ENCODE results near the gene COX8C.

COX8C gene

DNA sequence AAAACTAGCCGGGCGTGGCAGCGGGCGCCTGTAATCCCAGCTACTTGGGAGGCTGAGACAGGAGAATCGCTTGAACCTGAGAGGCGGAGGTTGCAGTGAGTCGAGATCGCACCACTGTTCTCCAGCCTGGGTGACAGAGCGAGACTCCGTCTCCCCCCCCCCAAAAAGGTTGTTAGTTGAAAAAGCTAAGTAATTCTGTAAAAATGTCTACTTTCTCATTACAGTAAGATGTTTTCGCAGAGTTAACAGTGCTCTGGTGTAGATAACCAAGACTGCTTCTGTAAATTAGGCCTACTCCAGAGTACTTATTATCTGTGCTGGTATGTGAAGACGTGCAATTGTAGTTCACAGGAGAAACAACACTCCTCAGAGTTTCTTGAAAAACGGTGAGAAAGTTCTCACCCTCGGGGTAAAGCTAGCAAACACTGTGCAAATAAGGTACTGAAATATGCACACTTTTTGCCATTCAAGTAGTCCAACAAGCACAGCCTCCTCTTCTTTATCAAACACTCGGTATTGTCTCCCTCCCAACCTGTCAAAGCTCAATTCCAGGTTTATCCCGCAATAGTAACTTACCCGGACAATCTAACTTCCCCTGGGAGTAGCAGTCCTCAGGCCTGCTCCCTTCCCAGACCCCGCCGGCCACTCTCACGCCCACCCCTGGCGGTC, 15.1 kb upstream of the COX8C start:
- Histone ChIP-seq H3K4me3 (ENCODE audit: insufficient read depth, low read depth, low read length, poor library complexity, severe bottlenecking) (peak overlapping the region; percentile 82), H3K27ac (ENCODE audit: insufficient read depth, low read length, poor library complexity, severe bottlenecking) (peak overlapping the region; percentile 82), H3K36me3 (ENCODE audit: control insufficient read depth, insufficient read depth, low read length) (no peaks in the 10 kb centered on the region), H3K27me3 (replicated peaks; ENCODE audit: control insufficient read depth, insufficient read depth, low read length, poor library complexity, severe bottlenecking) (no peaks in the 10 kb centered on the region), H3K4me1 (ENCODE audit: control insufficient read depth, insufficient read depth, low read length, poor library complexity, severe bottlenecking) (peaks cover 3% of the 10 kb centered on the region), H3K9me3 (ENCODE audit: control insufficient read depth, low read length) (no peaks in the 10 kb centered on the region)
- no peak for DNase-seq

DNA sequence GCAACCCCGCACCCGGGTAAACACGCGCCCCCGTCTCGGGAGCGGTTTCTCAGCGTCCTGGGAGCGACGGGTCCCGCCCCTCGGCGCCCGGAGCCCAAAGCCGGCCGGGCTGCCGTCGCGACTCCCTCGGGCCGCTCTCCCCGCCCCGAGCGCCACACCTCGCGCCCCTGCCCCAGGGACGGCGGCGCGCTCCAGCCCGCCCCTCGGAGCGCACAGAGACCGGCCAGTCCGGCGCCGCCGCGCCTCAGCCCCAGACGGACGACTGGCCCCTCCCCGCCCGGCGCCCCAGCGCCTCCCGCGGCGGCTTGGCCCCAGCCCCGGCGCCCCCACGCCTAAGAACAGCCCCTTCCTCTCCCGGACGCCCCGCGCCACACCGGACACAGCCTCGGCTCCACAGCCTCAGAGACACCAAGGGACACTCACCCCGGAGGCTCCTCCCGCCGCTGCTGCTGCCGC, 14.6 kb upstream of the COX8C start:
- Histone ChIP-seq H3K36me3 (ENCODE audit: control insufficient read depth, insufficient read depth, low read length) (no peaks in the 10 kb centered on the region), H3K4me3 (ENCODE audit: insufficient read depth, low read depth, low read length, poor library complexity, severe bottlenecking) (peak overlapping the region; percentile 82), H3K9me3 (ENCODE audit: control insufficient read depth, low read length) (no peaks in the 10 kb centered on the region), H3K27me3 (replicated peaks; ENCODE audit: control insufficient read depth, insufficient read depth, low read length, poor library complexity, severe bottlenecking) (no peaks in the 10 kb centered on the region), H3K4me1 (ENCODE audit: control insufficient read depth, insufficient read depth, low read length, poor library complexity, severe bottlenecking) (peaks cover 3% of the 10 kb centered on the region), H3K27ac (ENCODE audit: insufficient read depth, low read length, poor library complexity, severe bottlenecking) (peak overlapping the region; percentile 82)
- DNase-seq, result peak in 1 of 3 donors; percentile 1

DNA sequence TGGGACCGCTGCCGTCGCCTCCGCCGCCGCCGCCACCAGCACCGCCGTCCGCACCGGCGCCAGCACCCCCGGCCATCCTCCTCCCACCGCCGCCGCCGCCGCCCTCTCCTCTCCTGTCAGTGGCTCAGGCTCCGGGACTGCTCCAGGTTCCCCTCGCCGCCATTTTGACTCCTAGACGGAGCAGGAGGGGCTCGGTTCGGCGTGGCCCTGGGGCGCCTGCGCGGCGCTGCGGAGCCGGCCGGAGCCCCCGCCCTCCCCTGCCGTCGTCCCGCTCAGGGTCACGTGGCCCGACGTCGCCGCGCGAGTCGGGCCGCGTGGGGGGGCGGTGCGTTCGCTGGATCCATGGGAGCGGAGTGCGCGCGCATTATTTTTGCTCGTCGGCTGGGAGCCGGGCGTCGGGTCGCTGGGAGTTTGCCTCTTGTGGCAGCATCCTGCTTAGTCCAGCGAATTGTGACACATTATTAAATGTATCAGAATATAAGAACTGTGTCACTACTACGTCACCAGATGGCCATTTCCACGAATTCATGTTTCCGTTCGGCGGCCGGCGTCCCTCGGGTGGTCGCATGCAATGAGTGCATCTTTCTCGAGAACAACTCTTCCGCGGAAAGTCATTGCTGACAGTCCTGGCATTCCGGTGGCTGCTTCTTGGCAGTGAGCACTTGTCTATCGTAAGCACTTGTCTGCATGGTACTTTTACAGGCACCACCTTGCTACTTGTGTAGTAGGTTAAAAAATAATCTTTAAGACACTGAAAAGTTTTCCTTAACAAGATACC, 13.9 kb upstream of the COX8C start, which contains the start of gene BTBD7:
Gene BTBD7 (minus strand): TSS at position 184 of the 778 bp plus-strand sequence. CDS start 36,985 bp downstream, outside the sequence.
- Histone ChIP-seq H3K4me3 (ENCODE audit: insufficient read depth, low read depth, low read length, poor library complexity, severe bottlenecking) (peak within 1 kb of the TSS; percentile 82), H3K27me3 (replicated peaks; ENCODE audit: control insufficient read depth, insufficient read depth, low read length, poor library complexity, severe bottlenecking) (no peaks in the 10 kb centered on the region), H3K27ac (ENCODE audit: insufficient read depth, low read length, poor library complexity, severe bottlenecking) (peak within 1 kb of the TSS; percentile 82), H3K4me1 (ENCODE audit: control insufficient read depth, insufficient read depth, low read length, poor library complexity, severe bottlenecking) (peaks cover 3% of the 10 kb centered on the region), H3K9me3 (ENCODE audit: control insufficient read depth, low read length) (no peaks in the 10 kb centered on the region), H3K36me3 (ENCODE audit: control insufficient read depth, insufficient read depth, low read length) (no peaks in the 10 kb centered on the region)
- peak; percentile 87 to 93 (median 92) for DNase-seq

DNA sequence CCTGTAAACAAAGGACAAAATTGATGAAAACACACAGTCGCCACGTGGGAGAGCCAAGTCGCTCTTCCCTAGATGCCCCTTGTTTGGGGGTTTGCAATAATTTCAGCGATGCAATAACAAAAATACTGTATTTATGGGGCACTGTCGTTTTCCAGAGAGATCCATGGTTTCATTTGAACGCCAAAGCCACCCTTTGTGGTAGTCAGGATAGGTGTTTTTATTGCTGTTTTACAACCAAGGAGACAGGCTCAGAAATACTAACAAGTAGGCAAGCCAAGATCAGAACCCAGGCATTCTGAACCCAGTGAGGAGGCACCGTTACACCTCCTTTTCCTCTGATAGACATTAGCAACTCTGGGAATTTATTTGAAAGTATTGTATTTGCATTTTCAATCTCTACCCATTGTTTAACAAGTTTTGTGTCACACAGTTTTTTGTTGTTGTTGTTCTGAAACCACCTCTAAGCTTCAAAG, 13.3 kb upstream of the COX8C start:
- H3K4me1 ChIP-seq (ENCODE audit: control insufficient read depth, insufficient read depth, low read length, poor library complexity, severe bottlenecking), result peaks cover 3% of the 10 kb centered on the region
- no peaks in the 10 kb centered on the region for H3K36me3 ChIP-seq (ENCODE audit: control insufficient read depth, insufficient read depth, low read length)
- no peaks in the 10 kb centered on the region for H3K9me3 ChIP-seq (ENCODE audit: control insufficient read depth, low read length)
- DNase-seq, result no peak
- H3K27me3 ChIP-seq (replicated peaks; ENCODE audit: control insufficient read depth, insufficient read depth, low read length, poor library complexity, severe bottlenecking), result no peaks in the 10 kb centered on the region
- H3K27ac ChIP-seq (ENCODE audit: insufficient read depth, low read length, poor library complexity, severe bottlenecking), result peak overlapping the region; percentile 82
- peak overlapping the region; percentile 82 for H3K4me3 ChIP-seq (ENCODE audit: insufficient read depth, low read depth, low read length, poor library complexity, severe bottlenecking)

DNA sequence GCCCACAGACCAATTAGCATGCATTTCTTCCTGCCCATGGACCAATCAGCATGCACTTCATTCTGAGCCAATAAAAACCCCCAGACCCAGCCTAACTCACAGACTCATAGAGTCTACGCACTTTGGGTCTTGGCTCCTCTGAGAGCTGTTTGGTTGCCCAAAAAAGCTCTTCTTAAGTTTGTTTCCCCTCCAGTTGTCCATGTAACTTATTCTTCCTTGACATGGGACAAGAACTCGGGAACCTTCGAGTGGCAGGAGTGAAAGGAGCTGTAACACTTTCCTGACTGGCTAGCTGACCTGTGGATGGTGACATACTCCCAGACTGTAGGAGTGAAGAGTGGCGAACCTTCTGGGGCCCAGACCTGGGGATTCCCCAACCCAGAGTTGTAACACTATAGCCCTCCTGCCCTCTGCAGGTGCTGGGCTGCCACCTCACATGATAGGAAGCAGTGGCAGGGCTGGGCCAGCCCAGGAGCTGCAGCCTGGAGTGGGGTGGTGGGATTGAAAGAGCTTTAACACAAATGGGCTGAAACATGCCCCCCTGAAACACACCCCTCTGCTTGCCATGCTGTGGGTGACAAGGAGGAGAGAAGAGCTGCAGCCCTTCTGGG, 9.7 kb upstream of the COX8C start:
- peaks cover 3% of the 10 kb centered on the region for H3K4me1 ChIP-seq (ENCODE audit: control insufficient read depth, insufficient read depth, low read length, poor library complexity, severe bottlenecking)
- no peak for DNase-seq
- no peaks in the 10 kb centered on the region for H3K9me3 ChIP-seq (ENCODE audit: control insufficient read depth, low read length)

DNA sequence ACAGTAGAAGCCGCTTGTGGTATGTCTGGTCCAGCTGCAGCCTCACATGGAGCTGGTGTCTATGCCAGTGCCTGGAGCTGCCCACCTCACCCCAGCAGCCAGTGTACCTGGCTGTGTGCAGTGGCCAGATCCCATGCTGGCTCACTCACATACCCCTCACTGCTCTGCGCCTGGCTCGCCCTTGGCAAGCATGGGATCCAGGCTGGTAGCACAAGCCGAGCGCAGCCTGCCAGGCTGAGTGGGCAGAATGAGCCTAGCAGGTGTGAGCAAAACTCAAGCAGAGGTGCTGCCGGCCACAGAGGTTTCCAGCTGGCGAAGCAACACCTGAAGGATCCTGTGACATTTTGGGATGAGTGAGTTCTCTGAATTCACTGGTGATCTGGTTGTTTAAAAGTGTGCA, 9.1 kb upstream of the COX8C start:
- H3K4me3 ChIP-seq (ENCODE audit: insufficient read depth, low read depth, low read length, poor library complexity, severe bottlenecking), result no peak overlapping the region
- no peaks in the 10 kb centered on the region for H3K27me3 ChIP-seq (replicated peaks; ENCODE audit: control insufficient read depth, insufficient read depth, low read length, poor library complexity, severe bottlenecking)
- H3K9me3 ChIP-seq (ENCODE audit: control insufficient read depth, low read length), result no peaks in the 10 kb centered on the region
- H3K36me3 ChIP-seq (ENCODE audit: control insufficient read depth, insufficient read depth, low read length), result no peaks in the 10 kb centered on the region
- DNase-seq, result no peak
- peaks cover 3% of the 10 kb centered on the region for H3K4me1 ChIP-seq (ENCODE audit: control insufficient read depth, insufficient read depth, low read length, poor library complexity, severe bottlenecking)
- H3K27ac ChIP-seq (ENCODE audit: insufficient read depth, low read length, poor library complexity, severe bottlenecking), result no peak overlapping the region

More for the DNA sequence above, 9.7 kb upstream of the COX8C start:
- Histone ChIP-seq H3K27me3 (replicated peaks; ENCODE audit: control insufficient read depth, insufficient read depth, low read length, poor library complexity, severe bottlenecking) (no peaks in the 10 kb centered on the region), H3K36me3 (ENCODE audit: control insufficient read depth, insufficient read depth, low read length) (no peaks in the 10 kb centered on the region), H3K4me3 (ENCODE audit: insufficient read depth, low read depth, low read length, poor library complexity, severe bottlenecking) (no peak overlapping the region), H3K27ac (ENCODE audit: insufficient read depth, low read length, poor library complexity, severe bottlenecking) (no peak overlapping the region)

DNA sequence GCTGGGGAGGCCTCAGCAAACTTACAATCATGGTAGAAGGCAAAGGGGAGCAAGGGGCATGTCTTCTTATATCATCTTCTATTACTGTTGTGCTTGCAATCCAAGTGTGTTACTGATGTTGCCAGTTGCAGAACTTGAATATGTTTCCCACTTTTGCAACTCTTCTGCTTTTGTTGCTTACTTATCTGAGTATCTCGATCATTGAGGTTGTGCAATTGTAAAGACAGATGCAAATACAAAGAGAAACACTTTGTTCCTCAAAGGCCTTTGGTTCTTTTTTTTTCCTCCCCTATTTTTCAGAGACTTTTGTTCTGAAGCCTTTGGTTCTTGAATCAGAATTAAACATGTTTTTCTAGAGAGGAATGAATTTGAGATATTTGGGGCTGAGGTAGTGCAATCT, 3.7 kb upstream of the COX8C start:
- Histone ChIP-seq H3K4me1 (ENCODE audit: control insufficient read depth, insufficient read depth, low read length, poor library complexity, severe bottlenecking) (no peaks in the 10 kb centered on the region), H3K27ac (ENCODE audit: insufficient read depth, low read length, poor library complexity, severe bottlenecking) (no peak overlapping the region), H3K27me3 (replicated peaks; ENCODE audit: control insufficient read depth, insufficient read depth, low read length, poor library complexity, severe bottlenecking) (no peaks in the 10 kb centered on the region), H3K4me3 (ENCODE audit: insufficient read depth, low read depth, low read length, poor library complexity, severe bottlenecking) (no peak overlapping the region), H3K9me3 (ENCODE audit: control insufficient read depth, low read length) (no peaks in the 10 kb centered on the region), H3K36me3 (ENCODE audit: control insufficient read depth, insufficient read depth, low read length) (no peaks in the 10 kb centered on the region)
- DNase-seq, result no peak

DNA sequence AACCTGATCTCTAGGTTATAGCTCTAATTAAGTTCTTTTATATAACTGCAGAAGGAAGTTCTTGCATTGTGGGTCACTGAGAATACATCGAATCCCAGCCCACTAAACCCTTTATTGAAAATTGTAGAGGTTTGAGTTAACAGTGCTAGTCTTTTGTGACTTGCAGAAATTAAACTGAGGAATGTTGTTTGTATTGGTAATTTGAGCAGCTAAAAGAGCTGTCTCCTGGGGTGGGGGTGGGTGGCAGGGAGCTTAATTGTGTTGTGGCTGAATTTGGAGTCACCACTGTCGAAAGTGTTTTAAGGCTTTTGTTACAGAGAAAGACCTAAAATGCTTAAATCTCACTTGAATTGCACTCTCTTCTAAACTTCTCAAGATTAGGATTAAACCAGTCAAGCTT, 3.2 kb upstream of the COX8C start:
- Histone ChIP-seq H3K36me3 (ENCODE audit: control insufficient read depth, insufficient read depth, low read length) (no peaks in the 10 kb centered on the region), H3K4me1 (ENCODE audit: control insufficient read depth, insufficient read depth, low read length, poor library complexity, severe bottlenecking) (no peaks in the 10 kb centered on the region), H3K9me3 (ENCODE audit: control insufficient read depth, low read length) (no peaks in the 10 kb centered on the region), H3K27ac (ENCODE audit: insufficient read depth, low read length, poor library complexity, severe bottlenecking) (no peak overlapping the region), H3K27me3 (replicated peaks; ENCODE audit: control insufficient read depth, insufficient read depth, low read length, poor library complexity, severe bottlenecking) (no peaks in the 10 kb centered on the region), H3K4me3 (ENCODE audit: insufficient read depth, low read depth, low read length, poor library complexity, severe bottlenecking) (no peak overlapping the region)
- DNase-seq, result no peak

DNA sequence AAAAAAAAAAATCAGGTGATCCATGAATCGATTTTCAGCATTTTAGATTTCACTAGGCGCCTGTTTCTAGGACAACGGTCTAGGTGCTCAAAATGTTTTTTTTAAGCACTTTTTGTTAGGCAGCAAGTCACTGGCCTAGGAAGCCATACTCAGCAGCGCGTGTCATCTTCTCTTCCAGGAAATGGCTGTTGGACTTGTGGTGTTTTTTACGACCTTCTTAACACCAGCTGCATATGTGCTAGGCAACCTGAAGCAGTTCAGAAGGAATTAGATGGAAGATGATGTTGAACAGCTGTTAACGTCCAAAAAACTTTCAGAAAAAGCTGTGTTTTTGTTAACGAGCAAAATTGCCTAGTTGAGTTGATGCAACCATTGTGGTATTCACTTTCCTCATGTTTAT, 868 bp downstream of the COX8C start:
- H3K27me3 ChIP-seq (replicated peaks; ENCODE audit: control insufficient read depth, insufficient read depth, low read length, poor library complexity, severe bottlenecking), result no peaks in the 10 kb centered on the region
- DNase-seq, result no peak

DNA sequence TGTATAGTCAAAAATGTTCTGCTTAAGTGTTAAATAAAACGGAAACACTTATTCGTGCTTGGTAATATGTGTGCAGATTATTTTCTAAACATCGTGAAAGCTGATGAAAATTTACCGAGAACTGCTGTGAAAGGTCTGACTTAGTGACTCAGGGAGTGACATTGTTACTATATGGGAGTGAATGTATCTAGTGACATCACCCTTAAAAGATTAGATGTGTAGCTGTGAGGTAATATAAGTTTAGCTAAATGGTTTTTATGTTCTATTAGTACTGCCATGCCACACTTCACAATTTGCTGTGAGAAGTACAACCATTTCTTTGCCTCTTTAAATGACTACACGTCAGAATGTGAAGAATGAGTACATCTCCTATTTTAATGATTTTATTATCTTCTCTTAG, 1.3 kb downstream of the COX8C start:
- no peaks in the 10 kb centered on the region for H3K4me1 ChIP-seq (ENCODE audit: control insufficient read depth, insufficient read depth, low read length, poor library complexity, severe bottlenecking)
- no peaks in the 10 kb centered on the region for H3K9me3 ChIP-seq (ENCODE audit: control insufficient read depth, low read length)
- no peaks in the 10 kb centered on the region for H3K27me3 ChIP-seq (replicated peaks; ENCODE audit: control insufficient read depth, insufficient read depth, low read length, poor library complexity, severe bottlenecking)
- DNase-seq, result no peak
- no peak overlapping the region for H3K27ac ChIP-seq (ENCODE audit: insufficient read depth, low read length, poor library complexity, severe bottlenecking)
- H3K36me3 ChIP-seq (ENCODE audit: control insufficient read depth, insufficient read depth, low read length), result no peaks in the 10 kb centered on the region
- H3K4me3 ChIP-seq (ENCODE audit: insufficient read depth, low read depth, low read length, poor library complexity, severe bottlenecking), result no peak overlapping the region

More for the DNA sequence above, 868 bp downstream of the COX8C start:
- H3K4me1 ChIP-seq (ENCODE audit: control insufficient read depth, insufficient read depth, low read length, poor library complexity, severe bottlenecking), result no peaks in the 10 kb centered on the region
- no peak overlapping the region for H3K27ac ChIP-seq (ENCODE audit: insufficient read depth, low read length, poor library complexity, severe bottlenecking)
- H3K4me3 ChIP-seq (ENCODE audit: insufficient read depth, low read depth, low read length, poor library complexity, severe bottlenecking), result no peak overlapping the region
- no peaks in the 10 kb centered on the region for H3K9me3 ChIP-seq (ENCODE audit: control insufficient read depth, low read length)
- no peaks in the 10 kb centered on the region for H3K36me3 ChIP-seq (ENCODE audit: control insufficient read depth, insufficient read depth, low read length)

Data from effector memory CD4-positive, alpha-beta T cell (primary cell).